WI38 (cell line): ENCODE results near the gene LFNG.

ENCODE experiments used
- H3K4me3 ChIP-seq: 2 replicates; pipeline ENCODE4 v1.5.1; 2011; ENCODE audit warnings: low read depth, mild to moderate bottlenecking, control low read depth, low read length
- TF ChIP-seq, protein P1 (sequence below): IDR thresholded peaks from 2 replicates; pipeline ENCODE4 v1.5.1; 2012; ENCODE audit warnings: low read depth, mild to moderate bottlenecking, control low read depth, low read length

The LFNG gene

DNA sequence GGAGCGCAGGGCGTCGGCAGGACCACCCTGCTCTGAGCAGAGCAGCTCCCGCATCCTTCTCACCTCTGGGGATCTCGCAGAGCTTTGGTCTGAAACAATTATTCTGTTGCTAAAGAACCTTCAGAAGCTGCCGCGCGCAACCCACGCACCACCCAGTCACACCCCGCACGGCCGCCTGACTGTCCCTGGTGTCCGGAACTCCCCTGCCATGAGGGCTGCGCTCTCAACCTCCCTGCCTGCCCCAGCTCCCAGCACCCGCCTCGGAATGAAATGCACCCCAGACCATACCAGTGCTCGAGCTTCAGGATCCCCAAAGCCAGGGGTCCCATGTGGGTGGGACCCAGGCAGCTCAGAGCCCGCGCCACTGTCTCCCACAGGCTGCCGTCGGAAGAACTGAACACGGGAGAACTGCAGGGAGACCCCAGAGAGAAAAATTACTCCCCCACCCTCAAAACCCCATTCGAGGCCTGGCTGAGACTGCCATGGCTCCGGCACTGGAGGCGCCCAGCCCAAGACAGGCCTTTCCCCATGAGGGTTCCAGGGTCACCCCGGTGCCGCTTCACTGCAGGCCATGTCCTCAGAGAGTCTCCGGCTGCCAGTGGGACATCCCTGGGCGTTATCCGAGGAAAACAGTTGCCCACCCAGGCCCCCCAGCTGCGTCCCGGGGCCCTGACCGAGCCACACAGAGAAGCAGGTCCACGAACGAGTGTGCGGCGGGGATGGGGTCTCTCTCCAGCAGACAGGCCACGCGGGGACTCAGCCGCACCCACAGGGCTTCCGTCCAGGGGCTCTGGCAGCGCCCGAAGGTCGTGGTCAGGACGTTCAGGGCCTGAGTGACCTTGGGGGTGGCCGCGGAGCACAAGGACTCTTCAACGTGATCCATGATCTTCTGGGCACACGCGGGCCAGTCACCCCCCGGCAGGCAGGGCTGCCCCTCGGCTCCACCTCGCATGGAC, 23.6 kb downstream of the LFNG start:
- H3K4me3 ChIP-seq: no peak overlapping the region
- TF ChIP-seq, protein P1, sequence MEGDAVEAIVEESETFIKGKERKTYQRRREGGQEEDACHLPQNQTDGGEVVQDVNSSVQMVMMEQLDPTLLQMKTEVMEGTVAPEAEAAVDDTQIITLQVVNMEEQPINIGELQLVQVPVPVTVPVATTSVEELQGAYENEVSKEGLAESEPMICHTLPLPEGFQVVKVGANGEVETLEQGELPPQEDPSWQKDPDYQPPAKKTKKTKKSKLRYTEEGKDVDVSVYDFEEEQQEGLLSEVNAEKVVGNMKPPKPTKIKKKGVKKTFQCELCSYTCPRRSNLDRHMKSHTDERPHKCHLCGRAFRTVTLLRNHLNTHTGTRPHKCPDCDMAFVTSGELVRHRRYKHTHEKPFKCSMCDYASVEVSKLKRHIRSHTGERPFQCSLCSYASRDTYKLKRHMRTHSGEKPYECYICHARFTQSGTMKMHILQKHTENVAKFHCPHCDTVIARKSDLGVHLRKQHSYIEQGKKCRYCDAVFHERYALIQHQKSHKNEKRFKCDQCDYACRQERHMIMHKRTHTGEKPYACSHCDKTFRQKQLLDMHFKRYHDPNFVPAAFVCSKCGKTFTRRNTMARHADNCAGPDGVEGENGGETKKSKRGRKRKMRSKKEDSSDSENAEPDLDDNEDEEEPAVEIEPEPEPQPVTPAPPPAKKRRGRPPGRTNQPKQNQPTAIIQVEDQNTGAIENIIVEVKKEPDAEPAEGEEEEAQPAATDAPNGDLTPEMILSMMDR: no peak

DNA sequence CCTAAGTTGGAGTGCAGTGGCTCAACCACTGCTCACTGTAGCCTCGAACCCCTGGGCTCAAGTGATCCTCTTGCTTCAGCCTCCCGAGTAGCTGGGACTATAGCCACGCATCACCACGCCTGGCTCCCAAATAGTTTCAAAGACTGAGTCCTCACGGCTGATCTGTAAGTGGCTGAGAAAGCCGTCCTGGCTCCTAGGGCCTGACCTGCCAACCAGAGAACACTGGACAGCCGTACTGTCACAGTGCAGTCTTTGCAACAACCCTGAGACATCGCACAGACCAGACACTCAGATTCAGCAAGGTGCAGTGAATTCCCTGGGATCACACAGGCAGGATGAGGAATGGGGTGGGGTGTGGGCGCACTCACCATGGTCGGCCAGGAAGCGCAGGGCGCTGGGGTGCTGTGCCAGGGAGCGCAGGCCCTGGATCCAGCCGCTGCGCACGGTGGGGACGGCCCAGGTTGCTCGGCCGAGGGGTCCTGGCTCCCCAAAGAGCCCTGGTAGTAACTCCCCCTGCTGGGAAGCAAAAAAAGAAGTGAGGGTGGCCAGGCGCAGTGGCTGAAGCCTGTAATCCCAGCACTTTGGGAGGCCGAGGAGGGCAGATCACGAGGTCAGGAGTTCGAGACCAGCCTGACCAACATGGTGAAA, 25.1 kb downstream of the LFNG start:
- TF ChIP-seq, protein P1: no peak
- H3K4me3 ChIP-seq: no peak overlapping the region

DNA sequence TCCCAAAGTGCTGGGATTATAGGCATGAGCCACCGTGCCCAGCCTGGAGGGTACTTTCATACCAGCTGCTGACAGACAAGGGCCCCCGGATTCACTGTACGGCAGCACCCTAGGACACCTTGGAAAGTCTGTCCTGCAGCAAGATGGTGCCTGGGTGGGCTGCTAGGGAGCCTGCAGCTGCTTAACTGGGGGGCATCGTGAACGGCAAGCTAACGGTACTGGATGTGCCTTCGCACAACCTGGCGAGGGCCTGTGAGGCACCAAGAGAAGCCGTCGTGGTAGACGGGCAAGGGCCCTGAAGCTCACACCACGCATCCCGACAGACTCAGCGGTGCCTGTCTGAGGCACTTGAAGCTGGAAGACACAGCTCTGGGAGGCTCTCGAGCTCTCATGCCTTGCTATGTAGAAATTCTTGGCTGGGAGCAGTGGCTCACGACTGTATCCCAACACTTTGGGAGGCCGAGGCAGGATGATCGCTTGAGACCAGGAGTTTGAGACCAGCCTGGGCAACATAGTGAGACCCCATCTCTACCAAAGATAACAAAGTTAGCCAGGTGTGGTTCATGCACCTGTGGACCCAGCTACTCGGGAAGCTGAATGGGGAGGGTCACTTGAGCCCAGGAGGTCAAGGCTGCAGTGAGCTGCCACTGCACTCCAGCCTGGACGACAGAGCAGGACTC, 26.3 kb downstream of the LFNG start:
- no peak overlapping the region for H3K4me3 ChIP-seq
- TF ChIP-seq, protein P1: no peak

DNA sequence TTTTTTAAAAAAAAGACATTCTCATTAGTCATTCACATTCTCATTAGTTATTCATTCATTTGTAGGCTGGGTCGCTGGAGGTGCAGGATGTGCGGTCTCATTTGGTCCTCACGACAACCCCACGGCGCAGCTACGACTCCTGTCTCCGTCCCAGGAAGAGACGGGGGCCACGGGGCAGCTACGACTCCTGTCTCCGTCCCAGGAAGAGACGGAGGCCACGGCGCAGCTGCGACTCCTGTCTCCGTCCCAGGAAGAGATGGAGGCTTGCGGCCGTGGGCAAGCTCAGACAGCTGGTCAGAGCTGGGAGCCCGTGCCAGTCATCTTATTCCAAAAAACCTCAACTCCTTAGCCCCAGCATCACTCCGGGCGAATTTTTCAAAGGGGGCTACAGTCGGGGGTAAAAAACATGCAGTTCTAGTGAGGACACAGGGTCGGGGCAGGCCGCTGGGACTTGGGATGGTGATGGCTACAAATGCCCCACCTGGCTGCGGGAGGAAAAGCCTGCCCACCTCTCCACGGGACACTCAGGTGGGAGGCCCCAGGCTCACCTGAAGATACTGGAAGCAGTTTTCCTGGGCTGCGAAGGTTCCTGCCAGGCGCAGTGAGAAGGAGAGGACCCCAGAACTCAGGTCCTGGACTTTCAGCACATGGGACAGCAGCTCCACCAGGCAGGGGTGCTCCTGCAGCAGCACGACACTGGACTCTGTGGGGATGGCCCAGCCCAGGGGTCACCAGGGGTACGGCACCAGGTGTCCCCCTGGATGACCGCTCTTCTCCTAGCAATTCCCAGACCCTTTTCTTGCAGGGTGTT, 27.4 kb downstream of the LFNG start:
- TF ChIP-seq, protein P1: no peak
- no peak overlapping the region for H3K4me3 ChIP-seq

DNA sequence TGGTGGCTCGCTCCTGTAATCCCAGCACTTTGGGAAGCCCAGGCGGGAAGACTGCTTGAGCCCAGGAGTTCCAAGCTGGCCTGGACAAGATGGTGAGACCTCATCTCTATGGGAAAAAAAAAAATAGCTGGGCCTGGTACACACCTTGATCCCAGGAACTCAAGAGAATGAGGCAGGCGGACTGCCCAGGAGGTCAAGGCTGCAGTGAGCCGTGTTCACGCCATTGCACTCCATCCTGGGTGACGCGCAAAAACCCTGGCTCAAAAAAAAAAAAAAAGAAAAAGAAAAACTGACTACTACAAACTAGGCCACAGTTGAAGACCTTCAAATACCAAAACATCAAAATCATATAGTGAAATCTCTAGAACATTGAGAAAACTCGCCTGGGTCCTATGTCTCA, 31.8 kb downstream of the LFNG start:
- TF ChIP-seq, protein P1: no peak

DNA sequence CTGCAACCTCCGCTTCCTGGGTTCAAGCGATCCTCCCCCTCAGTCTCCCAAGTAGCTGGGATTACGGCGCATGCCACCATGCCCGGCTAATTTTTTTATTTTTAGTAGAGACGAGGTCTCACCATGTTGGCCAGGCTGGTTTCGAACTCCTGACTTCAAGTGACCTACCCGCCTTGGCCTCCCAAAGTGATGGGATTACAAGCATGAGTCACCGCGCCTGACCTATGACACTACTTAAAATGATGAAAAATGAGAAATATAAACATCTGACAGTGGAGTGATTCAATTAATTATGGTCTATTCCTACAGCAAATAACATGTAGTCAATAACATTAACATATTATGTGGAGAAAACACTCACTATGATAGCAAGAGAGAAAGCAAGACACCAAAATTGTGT, 33.5 kb downstream of the LFNG start:
- TF ChIP-seq, protein P1: no peak
- no peak overlapping the region for H3K4me3 ChIP-seq

More for the DNA sequence above, 31.8 kb downstream of the LFNG start:
- no peak overlapping the region for H3K4me3 ChIP-seq
